ENCODE measurements around the gene AHI1.
"Not testable (repeated sequence)": the region's sequence is repeated elsewhere in the genome, so short reads cannot be mapped to it uniquely, and the experiment has no call there.

AHI1 gene

GRCh38 chr6:135268740-135269139, 228.8 kb downstream of the AHI1 start:
- no peak for DNase-seq (ENCODE audit: low read depth in 1 of 2, low spot score in 1 of 2)

GRCh38 chr6:135268263-135268662, 229.3 kb downstream of the AHI1 start:
- DNase-seq (ENCODE audit: low read depth in 1 of 2, low spot score in 1 of 2): no peak

GRCh38 chr6:135267085-135267484, 230.5 kb downstream of the AHI1 start:
- DNase-seq (ENCODE audit: low read depth in 1 of 2, low spot score in 1 of 2): no peak

- no peak for DNase-seq (ENCODE audit: low read depth in 1 of 2, low spot score in 1 of 2)
Observed at GRCh38 chr6:135266675-135267074, 230.9 kb downstream of the AHI1 start.

DNA sequence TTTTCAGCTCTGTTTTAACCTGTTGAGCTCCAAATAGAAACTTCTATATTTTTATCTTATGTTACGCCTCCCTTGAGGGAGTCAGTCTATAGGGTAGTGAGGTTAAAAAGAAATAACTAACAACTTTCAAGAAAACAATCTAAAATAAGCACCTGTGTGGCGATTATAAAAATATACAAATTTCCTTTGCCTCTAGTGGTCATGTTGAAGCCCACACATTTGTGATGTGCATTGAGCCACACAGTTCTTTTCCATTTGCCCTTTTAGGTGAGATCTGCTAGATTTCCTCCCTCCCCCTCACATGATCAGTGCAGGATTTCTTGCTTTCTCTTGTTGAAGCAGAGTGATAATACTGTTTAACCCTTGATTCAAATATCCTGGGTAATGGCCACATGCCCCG, 232.3 kb downstream of the AHI1 start:
- DNase-seq (ENCODE audit: low read depth in 1 of 2, low spot score in 1 of 2): no peak

GRCh38 chr6:135261872-135262725, 235.4 kb downstream of the AHI1 start:
- DNase-seq (ENCODE audit: low read depth in 1 of 2, low spot score in 1 of 2): no peak

- no peak for DNase-seq (ENCODE audit: low read depth in 1 of 2, low spot score in 1 of 2)
Observed at GRCh38 chr6:135260612-135261011, 236.9 kb downstream of the AHI1 start.

DNA sequence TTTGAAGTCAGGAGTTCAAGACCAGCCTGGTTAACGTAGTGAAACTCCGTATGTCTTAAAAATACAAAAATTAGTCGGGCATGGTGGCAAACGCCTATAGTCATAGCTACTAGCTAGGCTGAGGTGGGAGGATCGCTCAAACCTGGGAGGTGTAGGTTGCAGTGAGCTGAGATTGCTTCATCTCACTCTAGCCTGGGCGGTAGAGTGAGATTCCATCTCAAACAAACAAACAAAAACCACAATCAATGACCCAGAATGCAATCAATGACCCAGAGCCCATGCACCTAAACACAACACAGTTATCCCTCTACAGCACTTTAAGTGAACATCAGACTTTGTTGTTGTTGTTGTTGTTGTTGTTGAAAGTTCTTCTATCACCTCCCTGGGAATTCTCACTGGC, 238.6 kb downstream of the AHI1 start:
- DNase-seq (ENCODE audit: low read depth in 1 of 2, low spot score in 1 of 2): no peak

DNA sequence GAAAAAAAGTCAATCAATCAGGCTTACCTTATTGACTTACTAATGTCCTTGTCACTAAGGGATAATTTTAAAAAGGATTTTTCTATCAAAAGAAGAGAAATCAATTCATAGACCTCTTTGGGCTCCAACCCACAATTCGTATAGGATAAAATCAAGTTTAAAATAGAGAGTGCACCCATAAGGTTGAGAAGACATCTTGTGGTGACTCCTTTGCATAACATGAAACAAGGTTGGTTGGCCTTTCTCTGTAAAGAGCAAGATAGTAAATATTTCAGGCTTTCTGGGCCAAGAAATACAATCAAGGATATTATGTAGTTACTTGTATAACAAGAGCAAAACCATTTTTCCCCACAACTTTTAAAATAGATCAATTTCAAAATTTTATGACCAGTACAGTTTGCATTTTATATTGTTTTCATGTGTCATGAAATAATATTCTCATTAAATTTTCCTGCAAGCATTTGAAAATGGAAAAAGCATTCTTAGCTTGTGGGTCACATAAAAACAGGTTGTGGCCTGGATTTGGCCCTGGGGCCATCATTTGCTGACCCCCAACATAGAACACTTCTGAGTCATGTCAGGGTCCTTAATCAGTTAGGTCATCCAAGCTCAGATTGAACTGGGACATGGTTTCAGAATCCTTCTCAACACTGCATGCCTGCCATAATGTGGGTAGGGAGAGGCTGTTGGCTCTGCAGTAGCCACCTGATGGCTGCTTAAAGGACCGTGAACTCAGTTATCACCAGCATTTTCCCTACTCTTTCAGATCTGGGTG, 239.7 kb downstream of the AHI1 start:
- DNase-seq (ENCODE audit: low read depth in 1 of 2, low spot score in 1 of 2): no peak

DNA sequence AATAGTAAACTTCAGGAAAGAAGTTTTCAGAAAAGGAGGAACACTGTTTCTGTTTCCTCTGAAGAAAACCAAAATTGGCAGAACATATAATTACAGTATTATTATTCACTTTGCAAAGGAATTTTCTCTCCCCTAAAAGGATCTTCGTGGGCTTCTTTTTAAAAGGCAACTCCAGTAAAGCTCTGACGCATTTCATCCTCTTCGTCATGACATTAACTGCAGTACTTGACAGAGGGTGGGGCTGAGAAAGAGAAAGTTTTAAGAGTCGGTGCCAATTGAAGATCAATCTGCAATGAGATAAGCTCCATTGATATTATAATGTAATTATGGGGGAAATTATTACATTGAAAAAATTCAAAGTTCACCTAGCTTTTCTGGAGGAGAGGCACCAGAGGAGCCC, 240.7 kb downstream of the AHI1 start:
- no peak for DNase-seq (ENCODE audit: low read depth in 1 of 2, low spot score in 1 of 2)

DNA sequence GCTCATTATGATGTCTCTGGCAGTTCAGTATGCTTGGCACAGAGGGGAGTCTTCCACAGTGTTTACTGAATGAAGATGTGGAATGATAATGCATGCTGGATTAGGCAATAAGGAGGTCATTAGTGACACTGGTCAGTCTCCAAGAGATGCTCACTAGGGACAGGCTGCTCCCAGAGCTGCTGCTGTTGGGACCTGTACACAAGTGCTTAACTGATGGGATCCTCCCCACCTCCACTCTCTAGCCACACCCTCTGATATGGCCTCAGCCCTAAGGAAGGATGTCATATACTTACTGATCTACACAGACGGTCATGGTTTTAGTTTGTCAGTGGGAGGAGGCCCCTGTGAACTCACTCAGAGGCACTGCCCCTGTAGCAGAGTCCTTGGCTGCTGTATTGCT, 243.1 kb downstream of the AHI1 start:
- no peak for DNase-seq (ENCODE audit: low read depth in 1 of 2, low spot score in 1 of 2)

GRCh38 chr6:135251498-135252441, 245.8 kb downstream of the AHI1 start:
- DNase-seq (ENCODE audit: low read depth in 1 of 2, low spot score in 1 of 2): no peak

GRCh38 chr6:135250751-135251497, 246.6 kb downstream of the AHI1 start:
- no peak for DNase-seq (ENCODE audit: low read depth in 1 of 2, low spot score in 1 of 2)

DNA sequence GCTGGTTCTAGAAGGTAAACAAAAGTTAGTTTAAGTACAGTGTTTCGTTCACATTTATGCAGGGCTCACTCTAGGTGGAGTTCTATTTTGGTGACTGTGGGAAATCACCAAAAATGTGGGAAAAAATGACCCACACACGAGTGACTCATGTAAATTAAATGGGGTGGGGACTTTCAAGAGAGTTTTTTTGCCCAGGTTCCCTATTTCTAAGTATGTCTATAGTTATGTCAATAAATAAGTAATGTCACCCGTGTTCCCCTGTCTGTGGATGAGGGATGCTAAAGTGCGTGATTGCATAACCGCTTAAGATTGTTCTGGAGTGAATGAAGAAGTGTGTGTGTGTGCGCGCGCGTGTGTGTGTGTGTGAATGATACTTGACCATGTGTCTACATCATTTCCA, 247.3 kb downstream of the AHI1 start:
- no peak for DNase-seq (ENCODE audit: low read depth in 1 of 2, low spot score in 1 of 2)

GRCh38 chr6:135246412-135247012, 251.0 kb downstream of the AHI1 start:
- not testable (repeated sequence) for DNase-seq (ENCODE audit: low read depth in 1 of 2, low spot score in 1 of 2)

- DNase-seq (ENCODE audit: low read depth in 1 of 2, low spot score in 1 of 2): no peak
Observed at GRCh38 chr6:135244805-135245204, 252.7 kb downstream of the AHI1 start.

DNA sequence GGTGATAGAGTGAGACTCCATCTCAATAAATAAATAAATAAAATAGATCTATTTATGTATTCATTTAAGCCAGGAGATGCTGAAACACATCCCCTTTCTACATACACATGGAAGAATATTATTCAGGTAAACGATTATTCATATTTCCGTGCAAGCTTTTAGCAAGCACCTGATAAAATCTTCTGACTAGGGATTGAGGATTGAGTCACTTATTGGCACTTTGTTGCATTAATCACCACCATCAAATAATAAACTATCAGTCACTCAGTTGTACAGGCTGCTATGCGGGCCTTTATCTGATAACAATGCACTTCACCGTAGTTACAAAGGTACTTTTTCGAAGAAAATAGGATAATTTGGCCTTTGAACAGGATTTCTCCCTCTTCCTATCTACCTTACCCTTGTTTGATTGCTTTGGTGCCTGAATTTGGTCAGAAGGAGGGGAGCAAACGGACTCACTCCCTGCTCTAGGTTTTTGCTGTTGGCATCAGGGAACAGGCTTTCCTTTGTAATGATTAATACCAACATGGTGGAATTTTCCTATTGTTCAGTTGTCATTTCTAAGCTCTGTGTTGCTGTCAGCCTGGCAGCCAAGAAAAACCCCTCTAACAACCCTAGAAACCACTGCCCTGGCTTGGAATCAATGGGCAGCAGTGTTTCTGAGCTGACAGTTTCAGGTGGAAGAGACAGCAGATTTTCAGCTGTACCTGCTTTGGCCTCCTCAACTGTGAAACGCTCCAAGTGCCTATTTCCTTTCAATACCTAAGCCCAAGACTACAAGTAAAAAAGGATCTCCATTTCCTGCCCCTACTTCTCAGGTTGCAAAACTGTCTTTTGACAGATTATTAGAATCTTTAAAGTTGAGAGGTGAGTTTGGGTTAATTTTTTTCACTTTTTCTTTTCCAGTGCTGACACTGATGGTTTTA, 253.4 kb downstream of the AHI1 start:
- DNase-seq (ENCODE audit: low read depth in 1 of 2, low spot score in 1 of 2): no peak

DNA sequence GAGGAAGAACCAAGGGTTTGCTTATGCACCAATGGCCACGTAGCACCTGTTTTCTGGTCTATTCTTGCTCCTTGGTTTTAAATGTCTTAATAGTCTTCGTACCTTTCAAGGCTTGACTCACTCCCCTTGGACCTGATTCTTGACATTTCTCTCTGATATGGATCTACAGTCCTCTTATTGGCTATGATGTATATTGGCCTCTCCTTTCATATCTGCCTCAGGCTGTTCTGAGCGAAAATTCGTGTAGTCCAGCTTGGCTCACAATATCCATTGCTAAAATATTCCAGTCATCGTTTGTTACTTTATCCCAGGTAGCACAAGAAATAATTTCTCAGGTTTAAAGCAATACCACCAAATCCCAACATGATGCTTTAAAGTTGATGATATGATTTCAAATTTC, 256.8 kb downstream of the AHI1 start:
- no peak for DNase-seq (ENCODE audit: low read depth in 1 of 2, low spot score in 1 of 2)

- DNase-seq (ENCODE audit: low read depth in 1 of 2, low spot score in 1 of 2): no peak
Observed at GRCh38 chr6:135236732-135237131, 260.8 kb downstream of the AHI1 start.

Data from activated CD4-positive, alpha-beta T cell treated with anti-CD3 and anti-CD28 coated beads, Interleukin-2, amount 50 U/mL, for 24 hours (primary cell).